ENCODE measurements around the gene NACAD. TPM values are rescaled to one million over a fixed set of nuclear protein-coding genes. Genes with fewer than 3 reads are reported as not detected.

NACAD gene
- total RNA-seq, 4 donors from 2014 or later: 0.89 to 2.0 (median 1.7) TPM

- TF ChIP-seq, protein P1, sequence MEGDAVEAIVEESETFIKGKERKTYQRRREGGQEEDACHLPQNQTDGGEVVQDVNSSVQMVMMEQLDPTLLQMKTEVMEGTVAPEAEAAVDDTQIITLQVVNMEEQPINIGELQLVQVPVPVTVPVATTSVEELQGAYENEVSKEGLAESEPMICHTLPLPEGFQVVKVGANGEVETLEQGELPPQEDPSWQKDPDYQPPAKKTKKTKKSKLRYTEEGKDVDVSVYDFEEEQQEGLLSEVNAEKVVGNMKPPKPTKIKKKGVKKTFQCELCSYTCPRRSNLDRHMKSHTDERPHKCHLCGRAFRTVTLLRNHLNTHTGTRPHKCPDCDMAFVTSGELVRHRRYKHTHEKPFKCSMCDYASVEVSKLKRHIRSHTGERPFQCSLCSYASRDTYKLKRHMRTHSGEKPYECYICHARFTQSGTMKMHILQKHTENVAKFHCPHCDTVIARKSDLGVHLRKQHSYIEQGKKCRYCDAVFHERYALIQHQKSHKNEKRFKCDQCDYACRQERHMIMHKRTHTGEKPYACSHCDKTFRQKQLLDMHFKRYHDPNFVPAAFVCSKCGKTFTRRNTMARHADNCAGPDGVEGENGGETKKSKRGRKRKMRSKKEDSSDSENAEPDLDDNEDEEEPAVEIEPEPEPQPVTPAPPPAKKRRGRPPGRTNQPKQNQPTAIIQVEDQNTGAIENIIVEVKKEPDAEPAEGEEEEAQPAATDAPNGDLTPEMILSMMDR (IDR thresholded peaks at IDR 0.05): no peak
- TF ChIP-seq POLR2A (IDR thresholded peaks at IDR 0.05): no peak
- no peak overlapping the region for H3K4me3 ChIP-seq (ENCODE audit: low read depth, poor library complexity, severe bottlenecking)
- WGBS, 2 donors: 74 to 82% methylated on average over 5 of the region's 5 CpGs
- DNase-seq (ENCODE audit: low spot score in 2 of 2): no peak
- intact Hi-C loops (cut with DNase I; ENCODE audit: low total_unique reads): no loop called here
Measured at GRCh38 chr7:45084336-45084735, 4.4 kb downstream of the NACAD start.

DNA sequence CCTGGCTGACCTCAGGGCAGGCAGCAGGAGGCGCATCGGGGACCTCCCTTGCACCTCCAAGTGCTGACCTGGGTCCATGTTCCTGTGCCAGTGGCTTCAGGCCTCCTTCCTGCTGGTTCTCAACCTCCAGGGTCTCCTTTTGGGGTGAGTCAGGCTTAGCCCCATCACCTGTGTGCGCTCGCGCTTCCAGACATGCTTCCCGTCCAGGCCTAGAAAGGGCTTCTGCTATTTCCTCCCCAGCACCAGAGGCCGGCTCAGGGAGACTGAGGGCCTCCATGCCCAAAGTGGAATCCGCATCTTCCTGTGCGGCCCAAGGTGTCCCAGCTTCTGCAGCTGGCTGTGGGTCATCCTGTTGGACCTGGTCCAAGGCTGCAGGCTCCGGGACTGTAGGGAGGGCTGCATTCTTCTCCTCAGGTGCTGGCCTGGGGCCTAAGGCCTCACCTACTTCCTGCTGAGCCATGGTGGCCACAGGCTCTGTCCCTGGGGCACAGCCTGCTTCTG lies 5.9 kb downstream of the NACAD start:
- WGBS, 2 donors: 86 to 92% methylated on average over 10 of the region's 10 CpGs
- H3K4me3 ChIP-seq (ENCODE audit: low read depth, poor library complexity, severe bottlenecking): no peak overlapping the region
- TF ChIP-seq, protein P1 (IDR thresholded peaks at IDR 0.05): no peak
- TF ChIP-seq POLR2A (IDR thresholded peaks at IDR 0.05): no peak
- intact Hi-C loops (cut with DNase I; ENCODE audit: low total_unique reads): no loop called here
- no peak for DNase-seq (ENCODE audit: low spot score in 2 of 2)

DNA sequence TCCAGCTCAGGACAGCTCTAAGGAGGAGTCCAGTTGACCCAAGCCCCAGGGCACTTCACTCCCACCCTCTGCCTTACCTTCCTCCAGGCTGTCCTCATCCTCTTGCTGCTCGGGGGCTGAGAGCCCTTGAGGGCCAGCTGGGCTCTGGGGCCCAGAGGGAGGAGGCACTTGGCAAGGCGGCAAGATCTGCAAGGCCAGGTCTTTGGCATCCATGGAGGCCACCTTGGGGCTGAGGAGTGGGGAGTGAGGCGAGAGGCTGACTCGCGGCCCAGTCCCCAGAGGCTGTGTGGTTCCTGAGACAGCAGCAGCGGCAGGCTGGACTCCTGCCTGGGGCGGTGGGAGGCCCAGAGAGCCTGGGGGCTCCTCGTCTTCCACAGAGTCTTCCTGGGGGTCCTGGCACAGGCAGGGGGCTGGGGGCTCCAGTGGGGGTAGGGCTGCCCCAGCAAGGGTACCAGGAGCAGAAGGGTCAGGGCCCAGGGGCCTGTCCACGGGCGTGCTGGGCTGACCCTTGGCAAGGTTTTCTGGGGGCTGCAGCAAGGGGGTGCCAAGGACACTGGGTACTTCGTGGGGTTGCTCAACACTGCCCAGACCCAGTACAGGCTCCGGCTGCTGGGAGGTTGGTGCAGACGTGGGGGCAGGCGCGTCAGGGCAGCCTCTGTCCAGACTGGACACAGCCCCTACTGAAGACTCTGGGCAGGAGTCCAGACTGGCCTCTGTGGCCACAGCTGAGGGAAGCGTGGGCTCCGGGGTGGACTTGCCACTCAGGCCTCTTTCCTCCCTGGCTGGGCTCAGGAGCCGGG lies 6.5 kb downstream of the NACAD start:
- 77 to 87% methylated on average over 4 to 8 of the region's 18 CpGs for WGBS, 2 donors
- no peak for DNase-seq (ENCODE audit: low spot score in 2 of 2)
- intact Hi-C loops (cut with DNase I; ENCODE audit: low total_unique reads): no loop called here
- H3K4me3 ChIP-seq (ENCODE audit: low read depth, poor library complexity, severe bottlenecking): no peak overlapping the region
- TF ChIP-seq, protein P1 (IDR thresholded peaks at IDR 0.05): no peak
- no peak for TF ChIP-seq POLR2A (IDR thresholded peaks at IDR 0.05)

GRCh38 chr7:45081670-45081974 lies 7.1 kb downstream of the NACAD start:
- no peak overlapping the region for H3K4me3 ChIP-seq (ENCODE audit: low read depth, poor library complexity, severe bottlenecking)
- TF ChIP-seq, protein P1 (IDR thresholded peaks at IDR 0.05): no peak
- TF ChIP-seq POLR2A (IDR thresholded peaks at IDR 0.05): no peak
- 82 to 85% methylated on average over 9 of the region's 9 CpGs for WGBS, 2 donors
- intact Hi-C loops (cut with DNase I; ENCODE audit: low total_unique reads): no loop called here
- DNase-seq (ENCODE audit: low spot score in 2 of 2): no peak

DNA sequence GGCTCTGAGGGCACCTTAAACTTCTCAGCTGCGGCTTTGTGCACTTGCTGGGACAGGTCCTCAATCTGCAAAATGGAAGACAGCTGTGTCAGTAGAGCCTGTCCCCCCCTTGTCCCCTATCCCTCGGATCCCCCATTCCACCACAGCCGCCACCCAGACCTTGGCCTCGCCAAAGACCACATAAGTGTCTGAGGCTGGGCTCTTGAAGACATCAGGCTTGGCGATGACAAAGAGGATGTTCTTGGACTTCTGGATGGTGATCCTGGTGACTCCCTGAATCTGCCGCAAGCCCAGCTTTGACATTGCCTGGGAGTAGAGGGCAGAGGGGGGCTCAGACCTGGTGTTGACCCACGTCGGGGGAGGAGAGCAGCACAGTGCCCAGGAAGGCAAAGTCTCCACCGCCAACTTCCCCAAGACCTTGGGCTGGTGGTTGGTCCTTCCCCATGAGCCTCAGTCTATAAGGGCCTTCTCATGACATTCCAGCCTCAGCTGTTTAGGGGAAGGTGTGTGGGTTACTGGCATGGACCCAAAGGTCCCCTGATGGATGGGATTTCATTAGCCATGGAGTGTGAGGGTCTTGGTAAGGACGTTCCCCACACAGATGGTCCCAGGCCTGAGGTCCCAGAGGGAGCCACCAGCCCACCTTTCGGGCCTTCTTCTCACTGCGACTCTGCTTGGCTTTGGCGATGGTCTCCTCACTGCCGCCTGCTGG lies 7.7 kb downstream of the NACAD start:
- 89 to 91% methylated on average over 11 to 14 of the region's 14 CpGs for WGBS, 2 donors
- no peak for DNase-seq (ENCODE audit: low spot score in 2 of 2)
- H3K4me3 ChIP-seq (ENCODE audit: low read depth, poor library complexity, severe bottlenecking): no peak overlapping the region
- intact Hi-C loops (cut with DNase I; ENCODE audit: low total_unique reads): no loop called here
- TF ChIP-seq POLR2A (IDR thresholded peaks at IDR 0.05): no peak
- TF ChIP-seq, protein P1 (IDR thresholded peaks at IDR 0.05): no peak
